Stomach smooth muscle (tissue), 2 donors: ENCODE results near the gene ZNF33B.
"Not testable (repeated sequence)": the region's sequence is repeated elsewhere in the genome, so short reads cannot be mapped to it uniquely, and the experiment has no call there.

ENCODE experiments used
- H3K27ac ChIP-seq: one replicate; pipeline ENCODE4 v1.7.0; 2013; ENCODE audit warnings: mild to moderate bottlenecking, low read length, inconsistent platforms
- H3K27me3 ChIP-seq, 2 donors: one replicate each; pipeline ENCODE4 v1.7.0; 2013; ENCODE audit warnings: low read length in 2 of 2; ENCODE audit not compliant: insufficient read depth in 2 of 2, control insufficient read depth in 1 of 2
- H3K36me3 ChIP-seq, 2 donors: one replicate each; pipeline ENCODE4 v1.7.0; 2013; ENCODE audit warnings: low read length in 2 of 2; ENCODE audit not compliant: control insufficient read depth in 2 of 2, insufficient read depth in 2 of 2
- H3K4me1 ChIP-seq: one replicate; pipeline ENCODE4 v1.7.0; 2013; ENCODE audit warnings: low read length; ENCODE audit not compliant: control insufficient read depth, insufficient read depth
- H3K4me3 ChIP-seq, 2 donors: one replicate each; pipeline ENCODE4 v1.7.0; 2013; ENCODE audit warnings: low read length in 2 of 2
- H3K9ac ChIP-seq, 2 donors: one replicate each; pipeline ENCODE4 v1.7.0; 2013; ENCODE audit warnings: low read length in 2 of 2, mild to moderate bottlenecking in 1 of 2
- H3K9me3 ChIP-seq, 2 donors: one replicate each; pipeline ENCODE4 v1.7.0; 2013; ENCODE audit warnings: low read length in 2 of 2; ENCODE audit not compliant: control insufficient read depth in 2 of 2
- donor health status: healthy.
- donor health status: Pancreatic carcinoma.

Gene ZNF33B

GRCh38 chr10:42638055-42638820, at the start of gene ZNF33B:
Gene ZNF33B, minus strand, starts transcription at chr10:42638570. Its CDS starts 1,642 bp downstream, at chr10:42636928.
- no peaks in the 10 kb centered on the region for H3K27me3 ChIP-seq
- no peaks in the 10 kb centered on the region for H3K36me3 ChIP-seq
- no peaks in the 10 kb centered on the region for H3K9me3 ChIP-seq
- H3K9ac ChIP-seq: peak within 1 kb of the TSS; percentile 66 to 85
- H3K27ac ChIP-seq: peak within 1 kb of the TSS; percentile 85
- H3K4me1 ChIP-seq: peaks cover 8% of the 10 kb centered on the region
- peak within 1 kb of the TSS; percentile 61 to 97 for H3K4me3 ChIP-seq

GRCh38 chr10:42684517-42684916, 46.1 kb upstream of the ZNF33B start:
- Histone ChIP-seq H3K4me1 (no peaks in the 10 kb centered on the region), H3K4me3 (no peak overlapping the region), H3K27me3 (no peaks in the 10 kb centered on the region), H3K9ac (no peak overlapping the region), H3K36me3 (no peaks in the 10 kb centered on the region), H3K27ac (no peak overlapping the region), H3K9me3 (no peaks in the 10 kb centered on the region)

GRCh38 chr10:42680267-42680666, 41.9 kb upstream of the ZNF33B start:
- Histone ChIP-seq H3K27ac (no peak overlapping the region), H3K27me3 (no peaks in the 10 kb centered on the region), H3K9me3 (no peaks in the 10 kb centered on the region), H3K9ac (no peak overlapping the region), H3K4me1 (no peaks in the 10 kb centered on the region), H3K36me3 (no peaks in the 10 kb centered on the region), H3K4me3 (no peak overlapping the region)

- not testable (repeated sequence) for H3K4me1 ChIP-seq, H3K9me3 ChIP-seq, H3K27me3 ChIP-seq, H3K27ac ChIP-seq, H3K4me3 ChIP-seq, H3K9ac ChIP-seq, H3K36me3 ChIP-seq
These were observed 27.0 kb upstream of the ZNF33B start for GRCh38 chr10:42665181-42665979.

- no peaks in the 10 kb centered on the region for H3K4me1 ChIP-seq
- H3K27me3 ChIP-seq: no peaks in the 10 kb centered on the region
- H3K9me3 ChIP-seq: no peaks in the 10 kb centered on the region
- H3K36me3 ChIP-seq: no peaks in the 10 kb centered on the region
- H3K27ac ChIP-seq: no peak overlapping the region
- no peak overlapping the region for H3K4me3 ChIP-seq
- no peak overlapping the region for H3K9ac ChIP-seq
These were observed 16.0 kb upstream of the ZNF33B start for GRCh38 chr10:42654419-42654818.

- Histone ChIP-seq H3K36me3 (no peaks in the 10 kb centered on the region), H3K4me3 (no peak overlapping the region), H3K27ac (no peak overlapping the region), H3K4me1 (no peaks in the 10 kb centered on the region), H3K9me3 (no peaks in the 10 kb centered on the region), H3K27me3 (no peaks in the 10 kb centered on the region), H3K9ac (no peak overlapping the region)
These were observed 14.5 kb upstream of the ZNF33B start for GRCh38 chr10:42652858-42653257.

- Histone ChIP-seq H3K4me3 (no peak overlapping the region), H3K4me1 (no peaks in the 10 kb centered on the region)
These were observed 12.0 kb upstream of the ZNF33B start for GRCh38 chr10:42650374-42650773.

GRCh38 chr10:42648512-42648911, 10.1 kb upstream of the ZNF33B start:
- H3K27me3 ChIP-seq: no peaks in the 10 kb centered on the region
- H3K36me3 ChIP-seq: no peaks in the 10 kb centered on the region
- H3K4me3 ChIP-seq: no peak overlapping the region

More at GRCh38 chr10:42650374-42650773, 12.0 kb upstream of the ZNF33B start:
- H3K27me3 ChIP-seq: no peaks in the 10 kb centered on the region
- no peaks in the 10 kb centered on the region for H3K9me3 ChIP-seq
- H3K27ac ChIP-seq: no peak overlapping the region
- H3K36me3 ChIP-seq: no peaks in the 10 kb centered on the region
- no peak overlapping the region for H3K9ac ChIP-seq

GRCh38 chr10:42646687-42647640, 8.6 kb upstream of the ZNF33B start:
- Histone ChIP-seq H3K27ac (no peak overlapping the region), H3K36me3 (no peaks in the 10 kb centered on the region), H3K27me3 (no peaks in the 10 kb centered on the region), H3K4me3 (no peak overlapping the region), H3K4me1 (no peaks in the 10 kb centered on the region), H3K9ac (no peak overlapping the region), H3K9me3 (no peaks in the 10 kb centered on the region)

More at GRCh38 chr10:42648512-42648911, 10.1 kb upstream of the ZNF33B start:
- no peaks in the 10 kb centered on the region for H3K9me3 ChIP-seq
- H3K27ac ChIP-seq: no peak overlapping the region
- H3K9ac ChIP-seq: no peak overlapping the region
- no peaks in the 10 kb centered on the region for H3K4me1 ChIP-seq

- H3K27ac ChIP-seq: no peak overlapping the region
- H3K36me3 ChIP-seq: no peaks in the 10 kb centered on the region
- H3K4me1 ChIP-seq: no peaks in the 10 kb centered on the region
- H3K4me3 ChIP-seq: no peak overlapping the region
- H3K27me3 ChIP-seq: no peaks in the 10 kb centered on the region
- H3K9ac ChIP-seq: no peak overlapping the region
- H3K9me3 ChIP-seq: no peaks in the 10 kb centered on the region
These were observed 7.8 kb upstream of the ZNF33B start for GRCh38 chr10:42646214-42646613.
